HG02973 (cell line): Measurements from ENCODE around the gene GULP1.
"Not testable (repeated sequence)": the region's sequence is repeated elsewhere in the genome, so short reads cannot be mapped to it uniquely, and the experiment has no call there.

ENCODE experiments used
- ATAC-seq: cut with Tn5 transposase; IDR thresholded peaks from one replicate; pipeline ENCODE4 v1.9.1; 2021; ENCODE audit warnings: moderate library complexity; ENCODE audit not compliant: unreplicated experiment

GULP1 gene

DNA sequence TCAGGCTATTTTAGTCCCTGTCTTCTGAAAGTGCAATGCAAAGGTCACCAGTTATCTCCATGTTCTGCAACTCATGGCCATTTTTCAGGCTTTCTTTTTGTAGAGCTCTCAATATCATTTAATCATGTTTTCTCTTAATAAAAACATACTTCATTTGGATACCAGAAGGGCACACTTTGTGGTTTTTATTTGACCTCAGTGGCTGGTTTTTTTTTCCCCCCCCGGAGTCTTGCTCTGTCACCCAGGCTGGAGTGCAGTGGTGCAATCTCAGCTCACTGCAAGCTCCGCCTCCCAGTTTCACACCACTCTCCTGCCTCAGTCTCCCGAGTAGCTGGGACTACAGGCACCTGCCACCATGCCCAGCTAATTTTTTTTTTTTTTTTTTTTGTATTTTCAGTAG lies 174.4 kb downstream of the GULP1 start:
- ATAC-seq = not testable (repeated sequence)

GRCh38 chr2:188466761-188467160 lies 175.1 kb downstream of the GULP1 start:
- no peak for ATAC-seq

DNA sequence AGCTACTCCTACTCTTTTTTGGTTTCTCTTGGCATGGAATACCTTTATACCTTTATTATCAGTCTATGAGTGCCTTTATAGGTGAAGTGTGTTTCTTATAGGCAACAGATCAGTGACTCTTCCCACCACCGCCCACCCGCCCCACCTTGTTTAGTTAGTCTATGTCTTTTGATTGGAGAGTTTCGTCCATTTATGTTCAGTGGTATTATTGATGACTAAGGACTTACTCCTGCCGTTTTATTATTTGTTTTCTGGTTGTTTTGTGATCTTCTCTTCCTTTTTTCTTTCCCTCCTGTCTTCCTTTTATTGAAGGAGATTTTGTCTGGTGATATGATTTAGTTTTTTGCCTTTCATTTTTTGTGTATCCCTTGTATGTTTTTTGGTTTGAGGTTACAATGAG lies 179.5 kb downstream of the GULP1 start:
- no peak for ATAC-seq

DNA sequence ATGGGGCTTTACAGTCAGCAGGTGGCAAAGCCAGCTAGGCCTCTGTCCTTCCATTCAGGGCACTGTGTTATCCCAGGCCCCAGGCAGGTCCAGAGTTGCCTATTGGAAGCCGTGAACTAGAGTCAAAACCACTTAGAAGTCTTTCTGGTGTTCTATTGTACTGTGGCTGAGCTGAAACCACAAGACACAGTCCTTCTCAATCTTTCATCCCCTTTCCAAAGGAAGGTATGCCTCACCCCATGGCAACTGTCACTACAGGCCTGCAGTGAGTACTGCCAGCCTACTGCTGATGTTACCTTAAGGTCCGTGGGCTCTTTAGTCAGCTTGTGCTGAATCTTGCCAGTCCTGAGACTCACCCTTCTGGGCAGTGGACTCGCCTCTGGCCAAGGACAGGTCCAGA lies 181.6 kb downstream of the GULP1 start:
- no peak for ATAC-seq

DNA sequence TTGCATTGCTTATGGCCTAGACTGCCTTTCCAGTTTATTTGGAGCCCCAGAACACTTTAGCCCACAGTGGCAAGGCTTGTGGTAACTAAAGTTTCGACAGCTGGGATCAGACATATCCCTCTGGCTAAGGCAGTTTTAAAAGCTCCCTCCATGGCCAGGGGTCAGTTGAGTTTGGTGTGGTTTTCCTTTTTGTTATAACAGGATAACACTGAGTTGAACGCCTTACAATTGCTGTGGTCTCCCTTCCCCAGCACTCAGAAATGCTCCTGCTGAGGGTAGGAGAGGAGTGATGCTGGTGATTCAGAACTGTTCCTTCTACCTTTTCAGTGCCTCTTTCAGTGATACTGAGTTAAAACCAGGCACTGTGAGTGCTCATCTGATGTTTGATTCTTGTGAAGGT lies 182.6 kb downstream of the GULP1 start:
- no peak for ATAC-seq

DNA sequence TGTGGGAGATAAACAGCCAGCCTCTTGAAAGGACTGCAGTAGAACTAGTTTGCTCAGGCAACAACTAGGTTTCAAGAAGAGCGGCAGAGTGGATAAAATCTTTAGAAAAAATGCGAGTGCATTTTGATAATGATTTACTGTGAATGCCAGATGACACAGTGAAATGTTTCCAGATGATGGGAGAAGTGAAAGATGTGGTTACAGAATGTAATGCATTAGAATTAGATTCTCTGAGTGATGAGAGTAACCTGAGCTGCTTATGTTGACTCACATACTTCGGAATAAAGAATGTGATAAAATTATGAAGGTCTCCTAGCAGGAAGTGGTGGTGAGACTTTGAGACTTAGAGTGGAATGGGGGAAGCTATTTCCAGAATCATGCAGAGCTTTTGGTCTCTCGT lies 184.3 kb downstream of the GULP1 start:
- ATAC-seq = no peak

DNA sequence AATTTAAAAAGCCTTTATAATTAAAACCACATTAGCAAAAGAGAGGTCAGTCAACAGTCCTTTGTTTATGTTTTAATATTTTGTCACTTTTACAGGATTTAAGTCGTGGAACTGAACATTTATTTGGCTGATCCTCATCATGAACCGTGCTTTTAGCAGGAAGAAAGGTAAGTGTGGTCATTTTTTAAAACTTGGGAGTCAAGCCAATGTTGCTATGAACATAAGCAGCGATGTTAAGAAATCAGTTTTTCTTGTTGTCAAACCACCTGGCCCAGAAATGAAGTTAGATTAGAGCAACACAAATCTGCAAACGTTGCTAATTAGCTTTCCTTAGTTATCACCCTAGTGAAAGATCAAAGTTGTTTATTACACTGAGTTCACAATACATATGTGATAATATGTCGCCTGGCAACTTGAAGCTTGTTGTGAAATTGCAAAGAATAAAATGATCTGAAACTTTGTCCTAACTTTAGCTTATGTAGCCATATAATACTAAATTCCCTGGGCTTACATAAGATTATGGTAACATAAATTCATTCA lies 186.0 kb downstream of the GULP1 start:
- ATAC-seq = no peak

- peak; percentile 99 for ATAC-seq
These were observed 187.1 kb downstream of the GULP1 start for GRCh38 chr2:188478724-188479123.

- ATAC-seq = no peak
These were observed 189.8 kb downstream of the GULP1 start for GRCh38 chr2:188481474-188481873.

DNA sequence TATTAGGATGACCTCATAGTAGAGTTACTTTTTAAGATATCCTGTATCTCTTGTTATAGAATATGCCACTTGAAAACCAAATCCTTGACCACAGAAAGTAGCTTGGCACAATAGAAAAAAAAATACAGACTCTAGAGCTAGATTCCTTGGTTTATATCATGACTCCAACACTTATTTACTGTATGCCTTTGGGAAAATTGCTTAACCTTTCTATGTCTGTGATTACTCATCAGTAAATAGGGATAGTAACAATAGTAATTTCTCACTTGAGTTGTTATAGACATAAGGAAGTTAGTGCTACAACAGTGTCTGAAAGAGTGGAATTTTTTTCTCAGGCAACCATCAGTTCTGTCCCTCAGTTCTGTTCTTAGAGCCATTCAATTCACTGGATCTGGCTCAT lies 193.8 kb downstream of the GULP1 start:
- no peak for ATAC-seq

GRCh38 chr2:188492751-188493150 lies 201.1 kb downstream of the GULP1 start:
- ATAC-seq = no peak

DNA sequence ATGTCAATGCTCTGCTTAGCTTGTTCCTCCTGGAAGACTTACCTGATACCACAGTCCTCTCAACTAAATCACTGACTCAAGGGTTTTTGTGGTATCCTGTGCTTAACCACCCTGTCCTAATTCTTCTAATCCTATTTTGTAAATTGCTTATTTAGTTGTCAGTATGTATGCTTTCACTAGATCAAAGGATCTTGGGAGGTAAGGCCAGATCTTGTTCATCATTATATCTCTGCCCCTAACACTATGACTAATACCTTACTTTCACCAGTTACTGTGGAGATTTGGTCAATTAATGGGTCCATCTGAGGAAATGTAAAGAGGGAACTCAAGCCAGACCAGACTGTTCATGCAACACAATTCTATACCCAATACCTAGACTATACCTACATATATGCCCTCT lies 203.2 kb downstream of the GULP1 start:
- no peak for ATAC-seq

- ATAC-seq = no peak
These were observed 204.3 kb downstream of the GULP1 start for GRCh38 chr2:188495969-188496431.

GRCh38 chr2:188497726-188498125 lies 206.1 kb downstream of the GULP1 start:
- no peak for ATAC-seq

DNA sequence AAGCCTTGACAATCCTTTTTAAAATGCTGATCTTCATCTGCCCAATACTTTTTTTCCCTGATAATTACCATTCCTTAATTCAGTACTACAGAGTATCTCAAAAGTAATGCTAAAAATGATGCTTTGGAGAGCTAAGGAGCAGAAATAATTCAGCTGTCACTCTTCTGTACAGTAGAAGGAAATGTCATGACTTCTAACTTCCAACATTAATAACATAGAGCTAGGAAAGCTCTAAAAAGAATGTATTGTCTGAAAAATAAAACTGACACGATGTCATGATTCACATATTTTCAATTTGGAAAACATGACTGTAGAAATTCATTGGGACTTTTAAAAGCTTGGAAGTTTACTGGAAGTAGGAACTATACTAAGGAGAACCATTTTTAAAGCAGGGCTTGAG lies 212.3 kb downstream of the GULP1 start:
- ATAC-seq = no peak

DNA sequence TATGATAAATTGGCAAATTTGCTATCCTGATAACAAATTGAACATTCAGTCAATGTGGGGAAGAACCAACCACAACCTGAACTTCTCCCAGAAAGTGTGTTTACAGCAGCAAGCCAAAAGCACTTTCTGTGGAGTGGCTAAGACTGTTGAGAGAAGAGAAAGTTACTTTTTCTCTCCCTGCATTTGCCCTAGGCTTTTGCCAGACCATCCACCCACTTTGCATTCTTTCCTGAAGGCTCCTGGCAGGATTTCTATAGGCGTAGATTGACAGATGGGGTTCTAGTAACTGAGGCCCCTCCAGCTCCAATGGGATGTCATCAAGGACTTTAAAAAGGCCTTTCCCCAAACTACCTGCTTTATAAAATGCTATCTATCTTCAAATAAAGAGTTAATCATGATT lies 215.2 kb downstream of the GULP1 start:
- no peak for ATAC-seq

- no peak for ATAC-seq
These were observed 219.7 kb downstream of the GULP1 start for GRCh38 chr2:188511346-188511745.

DNA sequence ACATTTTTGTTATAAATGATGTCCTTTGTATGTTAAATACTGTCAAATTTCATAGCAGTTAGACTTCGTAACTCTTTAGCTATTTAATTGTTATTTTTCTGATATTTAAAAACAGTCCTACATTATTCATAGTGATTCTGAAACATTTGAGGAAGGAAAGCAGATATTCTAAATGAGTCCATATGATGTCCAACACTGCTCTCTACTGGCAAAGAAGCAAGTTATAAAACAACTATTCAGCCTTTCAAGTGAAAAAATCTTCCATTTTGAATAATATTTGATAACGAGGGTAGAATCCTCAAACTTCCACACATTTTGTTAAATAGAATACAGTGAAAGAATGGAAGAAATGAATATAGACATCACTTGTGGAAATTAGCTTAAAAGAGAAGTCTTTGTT lies 220.8 kb downstream of the GULP1 start:
- ATAC-seq = peak; percentile 83

GRCh38 chr2:188515918-188516317 lies 224.2 kb downstream of the GULP1 start:
- ATAC-seq = no peak

GRCh38 chr2:188517549-188518215 lies 226.0 kb downstream of the GULP1 start:
- no peak for ATAC-seq

DNA sequence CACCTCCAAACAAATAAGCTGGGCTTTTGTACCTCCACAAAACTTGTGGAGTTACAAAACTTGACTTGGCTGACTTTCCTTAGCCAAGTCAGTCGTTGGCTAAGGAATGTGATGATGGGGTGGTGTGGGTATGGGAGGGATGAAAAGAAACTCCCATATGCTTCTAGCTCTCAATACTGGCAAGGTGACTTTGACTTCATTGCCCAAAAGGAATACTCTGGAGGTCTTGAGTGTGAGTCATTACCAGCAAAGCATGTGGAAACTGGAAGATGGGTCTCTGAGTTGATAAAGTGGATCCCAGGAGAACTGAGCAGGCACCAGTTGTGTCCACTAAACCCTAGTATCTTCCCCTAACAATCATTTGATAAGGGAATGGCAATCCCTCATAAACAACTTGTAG lies 226.7 kb downstream of the GULP1 start:
- no peak for ATAC-seq

GRCh38 chr2:188519136-188519535 lies 227.5 kb downstream of the GULP1 start:
- no peak for ATAC-seq

- no peak for ATAC-seq
These were observed 230.8 kb downstream of the GULP1 start for GRCh38 chr2:188522517-188522916.
